ENCODE measurements around the gene TRNT1.

The TRNT1 gene

GRCh38 chr3:3134750-3135448 lies 8.2 kb downstream of the TRNT1 start:
- no peak for DNase-seq (ENCODE audit: extremely low read depth, low read depth)
- TF ChIP-seq CTCF (IDR thresholded peaks at IDR 0.05; ENCODE audit: low read depth, low read length): no peak

GRCh38 chr3:3137526-3137925 lies 10.8 kb downstream of the TRNT1 start:
- DNase-seq (ENCODE audit: extremely low read depth, low read depth): no peak
- no peak for TF ChIP-seq CTCF (IDR thresholded peaks at IDR 0.05; ENCODE audit: low read depth, low read length)

GRCh38 chr3:3141939-3142338 lies 15.2 kb downstream of the TRNT1 start:
- no peak for DNase-seq (ENCODE audit: extremely low read depth, low read depth)
- no peak for TF ChIP-seq CTCF (IDR thresholded peaks at IDR 0.05; ENCODE audit: low read depth, low read length)

- TF ChIP-seq CTCF (IDR thresholded peaks at IDR 0.05; ENCODE audit: low read depth, low read length): no peak
- DNase-seq (ENCODE audit: extremely low read depth, low read depth): no peak
Observed at GRCh38 chr3:3145831-3146230, 19.1 kb downstream of the TRNT1 start.

GRCh38 chr3:3149560-3149959 lies 22.8 kb downstream of the TRNT1 start:
- no peak for DNase-seq (ENCODE audit: extremely low read depth, low read depth)
- no peak for TF ChIP-seq CTCF (IDR thresholded peaks at IDR 0.05; ENCODE audit: low read depth, low read length)

GRCh38 chr3:3151513-3151912 lies 24.8 kb downstream of the TRNT1 start:
- no peak for TF ChIP-seq CTCF (IDR thresholded peaks at IDR 0.05; ENCODE audit: low read depth, low read length)
- DNase-seq (ENCODE audit: extremely low read depth, low read depth): no peak

- TF ChIP-seq CTCF (IDR thresholded peaks at IDR 0.05; ENCODE audit: low read depth, low read length): no peak
- no peak for DNase-seq (ENCODE audit: extremely low read depth, low read depth)
Observed at GRCh38 chr3:3154879-3155610, 28.3 kb downstream of the TRNT1 start.
